Neuronal stem cell (in vitro differentiated cells): ENCODE data around the gene NRF1.

Experiments
- DNase-seq: peaks from one replicate; pipeline ENCODE4 v3.0.0-alpha.2; 2013; ENCODE audit warnings: low spot score
- H2AFZ ChIP-seq: one replicate; pipeline ENCODE4 v1.6.1; 2013; ENCODE audit warnings: mild to moderate bottlenecking, low read length, inconsistent platforms
- H2AK5ac ChIP-seq: 2 replicates; pipeline ENCODE4 v1.6.1; 2013; ENCODE audit warnings: low read depth, mild to moderate bottlenecking, inconsistent platforms, low read length, moderate library complexity, mixed read lengths
- H2BK120ac ChIP-seq: 2 replicates; pipeline ENCODE4 v1.6.1; 2013; ENCODE audit warnings: low read depth, mild to moderate bottlenecking, inconsistent platforms, low read length, moderate library complexity, mixed read lengths
- H2BK12ac ChIP-seq: one replicate; pipeline ENCODE4 v1.6.1; 2013; ENCODE audit warnings: low read length, inconsistent platforms
- H2BK15ac ChIP-seq: 2 replicates; pipeline ENCODE4 v1.6.1; 2013; ENCODE audit warnings: mild to moderate bottlenecking, low read length, inconsistent platforms, mixed read lengths
- H2BK5ac ChIP-seq: one replicate; pipeline ENCODE4 v1.6.1; 2013; ENCODE audit warnings: inconsistent platforms, mild to moderate bottlenecking, low read length, moderate library complexity
- H3K14ac ChIP-seq: one replicate; pipeline ENCODE4 v1.6.1; 2013; ENCODE audit warnings: low read length, inconsistent platforms
- H3K18ac ChIP-seq: 2 replicates; pipeline ENCODE4 v1.6.1; 2013; ENCODE audit warnings: low read length, inconsistent platforms
- H3K23ac ChIP-seq: 2 replicates; pipeline ENCODE4 v1.6.1; 2013; ENCODE audit warnings: low read depth, mild to moderate bottlenecking, mixed read lengths, low read length, inconsistent platforms; ENCODE audit not compliant: poor library complexity
- H3K27ac ChIP-seq: replicated peaks from 3 replicates; pipeline ENCODE4 v1.5.1; 2013; ENCODE audit warnings: low read length, inconsistent platforms
- H3K27me3 ChIP-seq, 3 experiments: 2 replicates each; pipeline ENCODE4 v1.6.1; 2013; ENCODE audit warnings: low read length in 3 of 3, mild to moderate bottlenecking in 2 of 3, inconsistent platforms in 1 of 3, low read depth in 1 of 3, mixed read lengths in 1 of 3, moderate library complexity in 1 of 3; ENCODE audit not compliant: control insufficient read depth in 3 of 3, insufficient read depth in 3 of 3
- H3K36me3 ChIP-seq, 2 donors: replicated peaks in 1 of 2; 2 replicates each; pipeline ENCODE4 v1.6.1; 2013; ENCODE audit warnings: low read length in 2 of 2; ENCODE audit not compliant: control insufficient read depth in 2 of 2, insufficient read depth in 2 of 2
- H3K4ac ChIP-seq: 2 replicates; pipeline ENCODE4 v1.6.1; 2013; ENCODE audit warnings: inconsistent platforms, mild to moderate bottlenecking, low read length, moderate library complexity
- H3K4me1 ChIP-seq, 2 donors: 1 replicate in 1 of 2; 2 replicates in 1 of 2; pipeline ENCODE4 v1.6.1; 2013; ENCODE audit warnings: low read length in 2 of 2, low read depth in 1 of 2; ENCODE audit not compliant: control insufficient read depth in 2 of 2, insufficient read depth in 1 of 2
- H3K4me2 ChIP-seq: one replicate; pipeline ENCODE4 v1.6.1; 2013; ENCODE audit warnings: mild to moderate bottlenecking, low read length, inconsistent platforms; ENCODE audit not compliant: insufficient read depth, poor library complexity, severe bottlenecking
- H3K4me3 ChIP-seq, 2 donors: 2 replicates each; pipeline ENCODE4 v1.5.1; 2013; ENCODE audit warnings: low read length in 2 of 2, mild to moderate bottlenecking in 2 of 2, inconsistent platforms in 1 of 2, moderate library complexity in 1 of 2
- H3K79me1 ChIP-seq: one replicate; pipeline ENCODE4 v1.6.1; 2013; ENCODE audit warnings: low read depth, mild to moderate bottlenecking, inconsistent platforms, low read length, moderate library complexity
- H3K9ac ChIP-seq: one replicate; pipeline ENCODE4 v1.6.1; 2013; ENCODE audit warnings: mild to moderate bottlenecking, low read depth, low read length, inconsistent platforms; ENCODE audit not compliant: poor library complexity
- H3K9me3 ChIP-seq, 2 donors: replicated peaks in 1 of 2; 2 replicates each; pipeline versions ENCODE3 to v1.6.1; 2013; ENCODE audit warnings: low read length in 2 of 2, mild to moderate bottlenecking in 2 of 2, inconsistent platforms in 1 of 2, low read depth in 1 of 2, mixed read lengths in 1 of 2, moderate library complexity in 1 of 2; ENCODE audit not compliant: control insufficient read depth in 2 of 2, insufficient read depth in 1 of 2
- H4K8ac ChIP-seq: one replicate; pipeline ENCODE4 v1.6.1; 2013; ENCODE audit warnings: low read depth, mild to moderate bottlenecking, inconsistent platforms, low read length, moderate library complexity
- H4K91ac ChIP-seq: one replicate; pipeline ENCODE4 v1.6.1; 2013; ENCODE audit warnings: low read length, low read depth, mild to moderate bottlenecking, inconsistent platforms; ENCODE audit not compliant: poor library complexity
- WGBS, 2 donors: extraction: QIAGEN DNeasy Blood & Tissue Kit; methylation state at CpG; one replicate each; pipeline ENCODE4 v1.1.7; 2013; ENCODE audit warnings: missing lambda C conversion rate in 2 of 2, mixed read lengths in 1 of 2; ENCODE audit not compliant: insufficient read length in 2 of 2, insufficient replicate concordance in 1 of 2; ENCODE audit errors: extremely low coverage in 2 of 2; 5-methylcytosine and 5-hydroxymethylcytosine counted together

The NRF1 gene

DNA sequence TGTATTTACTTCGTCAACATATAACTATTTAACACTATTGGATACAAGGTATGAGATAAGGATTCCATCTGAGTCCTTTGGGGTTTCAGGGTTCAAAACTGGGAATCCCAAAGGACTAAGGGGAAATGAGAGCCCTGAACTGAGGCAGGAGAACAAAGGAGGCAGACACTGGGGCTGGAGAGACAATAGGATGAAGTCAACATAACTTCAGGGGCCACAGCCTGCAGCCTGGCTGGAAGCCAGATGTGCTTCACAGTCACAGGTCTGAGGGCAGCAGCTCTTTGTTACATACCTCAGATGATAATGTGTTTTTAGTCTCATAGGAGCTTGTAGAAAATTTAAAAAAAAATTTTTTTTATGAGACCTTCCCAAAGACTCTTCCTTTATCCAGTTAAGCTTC, 73.3 kb downstream of the NRF1 start:
- H3K14ac ChIP-seq, result no peak overlapping the region
- peaks cover 0 to 5% of the 10 kb centered on the region in 2 donors for H3K9me3 ChIP-seq
- no peak overlapping the region for H4K91ac ChIP-seq
- WGBS, 2 donors, result no CpG with 5 or more reads among the region's 1 CpG
- H3K23ac ChIP-seq, result no peak overlapping the region
- H3K79me1 ChIP-seq, result no peaks in the 10 kb centered on the region
- no peak overlapping the region for H3K4ac ChIP-seq
- H2BK12ac ChIP-seq, result no peak overlapping the region
- H3K4me1 ChIP-seq, result peaks cover 0 to 2% of the 10 kb centered on the region in 2 donors
- H4K8ac ChIP-seq, result no peak overlapping the region
- no peaks in the 10 kb centered on the region for H3K27me3 ChIP-seq
- H3K18ac ChIP-seq, result no peak overlapping the region
- no peak overlapping the region for H2AK5ac ChIP-seq
- no peak for DNase-seq
- peaks cover 2 to 16% of the 10 kb centered on the region in 2 donors for H3K36me3 ChIP-seq
- no peak overlapping the region for H2AFZ ChIP-seq
- no peak overlapping the region for H2BK5ac ChIP-seq
- H2BK15ac ChIP-seq, result no peak overlapping the region
- no peak overlapping the region for H3K4me2 ChIP-seq
- H2BK120ac ChIP-seq, result no peak overlapping the region
- no peak overlapping the region for H3K9ac ChIP-seq
- no peak overlapping the region for H3K27ac ChIP-seq
- H3K4me3 ChIP-seq, result no peak overlapping the region

GRCh38 chr7:129686063-129686462, 74.5 kb downstream of the NRF1 start:
- no peak overlapping the region for H2AK5ac ChIP-seq
- WGBS, 2 donors, result no CpG with 5 or more reads among the region's 2 CpGs
- no peak overlapping the region for H2BK120ac ChIP-seq
- no peak for DNase-seq
- no peak overlapping the region for H3K9ac ChIP-seq
- H3K79me1 ChIP-seq, result no peaks in the 10 kb centered on the region
- H2BK5ac ChIP-seq, result no peak overlapping the region
- no peak overlapping the region for H2BK15ac ChIP-seq
- H3K36me3 ChIP-seq, result peaks cover 6 to 18% of the 10 kb centered on the region in 2 donors
- H4K91ac ChIP-seq, result no peak overlapping the region
- H3K4me3 ChIP-seq, result no peak overlapping the region
- H3K23ac ChIP-seq, result no peak overlapping the region
- no peak overlapping the region for H3K18ac ChIP-seq
- no peak overlapping the region for H3K4me2 ChIP-seq
- H3K27me3 ChIP-seq, result no peaks in the 10 kb centered on the region
- no peak overlapping the region for H3K14ac ChIP-seq
- no peaks in the 10 kb centered on the region for H3K9me3 ChIP-seq
- H3K4ac ChIP-seq, result no peak overlapping the region
- H2AFZ ChIP-seq, result no peak overlapping the region
- H3K27ac ChIP-seq, result no peak overlapping the region
- H4K8ac ChIP-seq, result no peak overlapping the region
- no peak overlapping the region for H2BK12ac ChIP-seq
- peaks cover 0 to 2% of the 10 kb centered on the region in 2 donors for H3K4me1 ChIP-seq

GRCh38 chr7:129688503-129689222, 77.1 kb downstream of the NRF1 start:
- no peak overlapping the region for H3K27ac ChIP-seq
- H3K23ac ChIP-seq, result no peak overlapping the region
- peaks cover 5% of the 10 kb centered on the region for H3K79me1 ChIP-seq
- H3K9ac ChIP-seq, result no peak overlapping the region
- no peak overlapping the region for H2BK15ac ChIP-seq
- no peak overlapping the region for H2AFZ ChIP-seq
- H3K18ac ChIP-seq, result no peak overlapping the region
- H2BK5ac ChIP-seq, result no peak overlapping the region
- H4K91ac ChIP-seq, result no peak overlapping the region
- WGBS, 2 donors, result no CpG with 5 or more reads among the region's 5 CpGs
- H3K4me3 ChIP-seq, result no peak overlapping the region
- no peak overlapping the region for H2BK12ac ChIP-seq
- H2AK5ac ChIP-seq, result no peak overlapping the region
- H3K4me2 ChIP-seq, result no peak overlapping the region
- H3K36me3 ChIP-seq, result peaks cover 11 to 42% of the 10 kb centered on the region in 2 donors
- H3K4me1 ChIP-seq, result peaks cover 0 to 2% of the 10 kb centered on the region in 2 donors
- H3K14ac ChIP-seq, result no peak overlapping the region
- no peaks in the 10 kb centered on the region for H3K27me3 ChIP-seq
- H3K4ac ChIP-seq, result no peak overlapping the region
- no peak overlapping the region for H4K8ac ChIP-seq
- H2BK120ac ChIP-seq, result no peak overlapping the region
- no peak for DNase-seq
- H3K9me3 ChIP-seq, result no peaks in the 10 kb centered on the region

- no peak overlapping the region for H3K9ac ChIP-seq
- no peak for DNase-seq
- H2BK5ac ChIP-seq, result no peak overlapping the region
- no peak overlapping the region for H2BK120ac ChIP-seq
- no peak overlapping the region for H3K4me3 ChIP-seq
- WGBS, 2 donors, result no CpG with 5 or more reads among the region's 6 CpGs
- H4K8ac ChIP-seq, result no peak overlapping the region
- H3K9me3 ChIP-seq, result no peaks in the 10 kb centered on the region
- H3K14ac ChIP-seq, result no peak overlapping the region
- peaks cover 5% of the 10 kb centered on the region for H3K79me1 ChIP-seq
- H2AFZ ChIP-seq, result no peak overlapping the region
- H3K18ac ChIP-seq, result no peak overlapping the region
- no peak overlapping the region for H3K27ac ChIP-seq
- H3K4ac ChIP-seq, result no peak overlapping the region
- H3K4me1 ChIP-seq, result no peaks in the 10 kb centered on the region
- H2BK15ac ChIP-seq, result no peak overlapping the region
- no peak overlapping the region for H2AK5ac ChIP-seq
- no peak overlapping the region for H3K23ac ChIP-seq
- no peak overlapping the region for H3K4me2 ChIP-seq
- no peak overlapping the region for H4K91ac ChIP-seq
- no peak overlapping the region for H2BK12ac ChIP-seq
- no peaks in the 10 kb centered on the region for H3K27me3 ChIP-seq
- peaks cover 14 to 54% of the 10 kb centered on the region in 2 donors for H3K36me3 ChIP-seq
These were observed 78.6 kb downstream of the NRF1 start for GRCh38 chr7:129689995-129690581.
